Measurements from ENCODE around the gene HEATR3.

The HEATR3 gene

GRCh38 chr16:50079397-50080140 is 13.8 kb downstream of the HEATR3 start:
- no peak overlapping the region for H3K4me3 ChIP-seq (replicated peaks; ENCODE audit: low read depth, low read length)
- DNase-seq (ENCODE audit: low read depth): no peak
- TF ChIP-seq, protein P1, sequence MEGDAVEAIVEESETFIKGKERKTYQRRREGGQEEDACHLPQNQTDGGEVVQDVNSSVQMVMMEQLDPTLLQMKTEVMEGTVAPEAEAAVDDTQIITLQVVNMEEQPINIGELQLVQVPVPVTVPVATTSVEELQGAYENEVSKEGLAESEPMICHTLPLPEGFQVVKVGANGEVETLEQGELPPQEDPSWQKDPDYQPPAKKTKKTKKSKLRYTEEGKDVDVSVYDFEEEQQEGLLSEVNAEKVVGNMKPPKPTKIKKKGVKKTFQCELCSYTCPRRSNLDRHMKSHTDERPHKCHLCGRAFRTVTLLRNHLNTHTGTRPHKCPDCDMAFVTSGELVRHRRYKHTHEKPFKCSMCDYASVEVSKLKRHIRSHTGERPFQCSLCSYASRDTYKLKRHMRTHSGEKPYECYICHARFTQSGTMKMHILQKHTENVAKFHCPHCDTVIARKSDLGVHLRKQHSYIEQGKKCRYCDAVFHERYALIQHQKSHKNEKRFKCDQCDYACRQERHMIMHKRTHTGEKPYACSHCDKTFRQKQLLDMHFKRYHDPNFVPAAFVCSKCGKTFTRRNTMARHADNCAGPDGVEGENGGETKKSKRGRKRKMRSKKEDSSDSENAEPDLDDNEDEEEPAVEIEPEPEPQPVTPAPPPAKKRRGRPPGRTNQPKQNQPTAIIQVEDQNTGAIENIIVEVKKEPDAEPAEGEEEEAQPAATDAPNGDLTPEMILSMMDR (IDR thresholded peaks at IDR 0.05; ENCODE audit: low read length, missing control alignments): no peak

DNA sequence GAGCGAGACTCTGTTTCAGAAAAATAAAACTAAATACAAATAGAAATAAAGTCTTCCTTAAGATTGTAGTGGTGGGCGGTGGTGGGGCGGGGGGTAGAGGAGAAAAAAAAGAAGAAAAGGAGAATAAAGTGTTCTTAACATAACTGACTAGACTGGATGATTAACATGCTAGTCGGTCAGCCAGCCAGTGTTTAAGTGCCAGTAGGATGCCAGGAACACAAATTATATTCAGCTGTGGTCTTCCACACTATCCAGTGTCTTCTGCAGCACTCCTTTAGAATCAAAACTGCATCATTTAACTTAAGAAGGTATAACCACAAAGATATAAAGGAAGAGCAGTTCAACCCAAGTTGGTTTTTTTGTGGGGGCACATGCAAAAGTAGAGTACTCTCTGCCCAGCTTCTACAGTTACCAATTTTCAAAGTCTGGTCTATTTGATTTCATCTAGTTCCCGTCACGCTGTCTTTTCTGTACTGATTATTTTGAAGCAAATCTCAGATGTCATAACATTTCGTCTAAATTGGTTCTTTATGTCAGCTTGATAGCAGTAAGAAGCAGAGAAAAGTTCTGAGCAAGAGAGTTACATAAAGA is 15.8 kb downstream of the HEATR3 start:
- DNase-seq (ENCODE audit: low read depth): no peak
- TF ChIP-seq, protein P1 (IDR thresholded peaks at IDR 0.05; ENCODE audit: low read length, missing control alignments): no peak
- no peak overlapping the region for H3K4me3 ChIP-seq (replicated peaks; ENCODE audit: low read depth, low read length)

DNA sequence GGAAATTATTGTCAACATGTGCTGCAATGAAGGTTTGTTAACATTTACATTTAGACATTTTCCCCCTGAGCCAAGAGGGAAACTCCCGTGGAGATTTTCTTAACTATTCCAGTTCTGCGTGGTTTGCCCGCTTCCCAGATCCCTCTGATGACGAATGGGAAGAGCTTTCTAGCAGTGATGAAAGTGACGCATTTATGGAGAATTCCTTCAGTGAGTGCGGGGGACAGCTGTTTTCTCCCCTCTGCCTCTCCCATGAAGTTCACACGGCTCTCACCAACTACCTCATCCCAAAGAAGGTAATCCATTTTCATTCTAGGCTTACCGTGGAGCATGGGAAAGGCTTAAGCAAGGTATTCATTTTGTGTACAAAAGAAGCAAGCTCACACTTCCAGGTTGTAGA is 18.2 kb downstream of the HEATR3 start:
- no peak overlapping the region for H3K4me3 ChIP-seq (replicated peaks; ENCODE audit: low read depth, low read length)
- DNase-seq (ENCODE audit: low read depth): no peak
- TF ChIP-seq, protein P1 (IDR thresholded peaks at IDR 0.05; ENCODE audit: low read length, missing control alignments): no peak

- DNase-seq (ENCODE audit: low read depth): no peak
Observed at GRCh38 chr16:50086176-50086575, 20.4 kb downstream of the HEATR3 start.

GRCh38 chr16:50088302-50088701 is 22.5 kb downstream of the HEATR3 start:
- TF ChIP-seq, protein P1 (IDR thresholded peaks at IDR 0.05; ENCODE audit: low read length, missing control alignments): no peak
- no peak for DNase-seq (ENCODE audit: low read depth)
- no peak overlapping the region for H3K4me3 ChIP-seq (replicated peaks; ENCODE audit: low read depth, low read length)

More at GRCh38 chr16:50086176-50086575, 20.4 kb downstream of the HEATR3 start:
- TF ChIP-seq, protein P1 (IDR thresholded peaks at IDR 0.05; ENCODE audit: low read length, missing control alignments): no peak
- H3K4me3 ChIP-seq (replicated peaks; ENCODE audit: low read depth, low read length): no peak overlapping the region

GRCh38 chr16:50092891-50093290 is 27.1 kb downstream of the HEATR3 start:
- no peak overlapping the region for H3K4me3 ChIP-seq (replicated peaks; ENCODE audit: low read depth, low read length)
- TF ChIP-seq, protein P1 (IDR thresholded peaks at IDR 0.05; ENCODE audit: low read length, missing control alignments): no peak
- no peak for DNase-seq (ENCODE audit: low read depth)

All from fibroblast of pulmonary artery (primary cell).